Measurements from ENCODE around the gene ATP5MC2. TPM values are rescaled to one million over a fixed set of nuclear protein-coding genes. Genes with fewer than 3 reads are reported as not detected.

The ATP5MC2 gene
- total and polyA plus RNA-seq, 2 experiments from 2014 or later, result 703 to 923 TPM

GRCh38 chr12:53714004-53714403 is 38.1 kb upstream of the ATP5MC2 start:
- Histone ChIP-seq H3K9me3 (ENCODE audit: low read depth) (no peaks in the 10 kb centered on the region), H3K4me3 (no peak overlapping the region), H3K27ac (no peak overlapping the region), H3K36me3 (peaks cover 21% of the 10 kb centered on the region), H3K27me3 (no peaks in the 10 kb centered on the region), H3K4me1 (ENCODE audit: low read depth) (peaks cover 9% of the 10 kb centered on the region)
- DNase-seq (ENCODE audit: low read depth in 1 of 2, low spot score in 1 of 2), result no peak
- TF ChIP-seq CTCF (IDR thresholded peaks at IDR 0.05; ENCODE audit: low read depth, low read length), result no peak

GRCh38 chr12:53713516-53713915 is 37.6 kb upstream of the ATP5MC2 start:
- H3K27ac ChIP-seq, result no peak overlapping the region
- no peaks in the 10 kb centered on the region for H3K27me3 ChIP-seq
- DNase-seq (ENCODE audit: low read depth in 1 of 2, low spot score in 1 of 2), result no peak
- no peak for TF ChIP-seq CTCF (IDR thresholded peaks at IDR 0.05; ENCODE audit: low read depth, low read length)
- H3K9me3 ChIP-seq (ENCODE audit: low read depth), result no peaks in the 10 kb centered on the region
- H3K36me3 ChIP-seq, result peaks cover 21% of the 10 kb centered on the region
- peaks cover 9% of the 10 kb centered on the region for H3K4me1 ChIP-seq (ENCODE audit: low read depth)
- H3K4me3 ChIP-seq, result no peak overlapping the region

GRCh38 chr12:53712059-53712643 is 36.3 kb upstream of the ATP5MC2 start:
- Histone ChIP-seq H3K27ac (no peak overlapping the region), H3K4me1 (ENCODE audit: low read depth) (peaks cover 5% of the 10 kb centered on the region), H3K36me3 (peaks cover 21% of the 10 kb centered on the region), H3K27me3 (peaks cover 10% of the 10 kb centered on the region), H3K9me3 (ENCODE audit: low read depth) (no peaks in the 10 kb centered on the region), H3K4me3 (no peak overlapping the region)
- TF ChIP-seq CTCF (IDR thresholded peaks at IDR 0.05; ENCODE audit: low read depth, low read length), result no peak
- DNase-seq (ENCODE audit: low read depth in 1 of 2, low spot score in 1 of 2), result no peak

- H3K27me3 ChIP-seq, result peaks cover 31% of the 10 kb centered on the region
- no peak overlapping the region for H3K4me3 ChIP-seq
- no peak for TF ChIP-seq CTCF (IDR thresholded peaks at IDR 0.05; ENCODE audit: low read depth, low read length)
- no peaks in the 10 kb centered on the region for H3K9me3 ChIP-seq (ENCODE audit: low read depth)
- no peak for DNase-seq (ENCODE audit: low read depth in 1 of 2, low spot score in 1 of 2)
- no peaks in the 10 kb centered on the region for H3K4me1 ChIP-seq (ENCODE audit: low read depth)
- H3K36me3 ChIP-seq, result peaks cover 13% of the 10 kb centered on the region
- H3K27ac ChIP-seq, result no peak overlapping the region
Observed at GRCh38 chr12:53710091-53710490, 34.2 kb upstream of the ATP5MC2 start.

GRCh38 chr12:53709671-53710070 is 33.8 kb upstream of the ATP5MC2 start:
- H3K9me3 ChIP-seq (ENCODE audit: low read depth), result no peaks in the 10 kb centered on the region
- H3K4me3 ChIP-seq, result no peak overlapping the region
- TF ChIP-seq CTCF (IDR thresholded peaks at IDR 0.05; ENCODE audit: low read depth, low read length), result no peak
- peaks cover 35% of the 10 kb centered on the region for H3K27me3 ChIP-seq
- DNase-seq (ENCODE audit: low read depth in 1 of 2, low spot score in 1 of 2), result no peak
- peaks cover 9% of the 10 kb centered on the region for H3K36me3 ChIP-seq
- H3K27ac ChIP-seq, result no peak overlapping the region
- H3K4me1 ChIP-seq (ENCODE audit: low read depth), result no peaks in the 10 kb centered on the region

Measured in cardiac muscle cell (in vitro differentiated cells and primary cell).